KMS-11 (cell line): ENCODE measurements around the gene ANTKMT.

Experiments used
- H2AFZ ChIP-seq: fragments of 200-600 bp; sonication (generic); 2 replicates; pipeline ENCODE4 v1.6.1; 2016; ENCODE audit warnings: antibody characterized with exemption, mixed run types, low read depth
- H3K27ac ChIP-seq: fragments of 200-600 bp; sonication (generic); 2 replicates; pipeline ENCODE4 v1.6.1; 2016; ENCODE audit warnings: mild to moderate bottlenecking, mixed run types
- H3K27me3 ChIP-seq: fragments of 200-600 bp; sonication (generic); 2 replicates; pipeline ENCODE4 v1.6.1; 2017; ENCODE audit warnings: mild to moderate bottlenecking, low read depth, mixed run types, moderate library complexity; ENCODE audit not compliant: insufficient read depth
- H3K36me3 ChIP-seq: fragments of 200-600 bp; sonication (generic); 2 replicates; pipeline ENCODE4 v1.6.1; 2017; ENCODE audit warnings: mild to moderate bottlenecking, mixed run types; ENCODE audit not compliant: insufficient read depth
- H3K4me1 ChIP-seq: fragments of 200-600 bp; sonication (generic); 2 replicates; pipeline ENCODE4 v1.6.1; 2016; ENCODE audit warnings: mild to moderate bottlenecking, low read depth, mixed run types; ENCODE audit not compliant: poor library complexity, severe bottlenecking
- H3K4me2 ChIP-seq: fragments of 200-600 bp; sonication (generic); 2 replicates; pipeline ENCODE4 v1.7.0; 2016; ENCODE audit warnings: mild to moderate bottlenecking, mixed run types
- H3K4me3 ChIP-seq: fragments of 200-600 bp; sonication (generic); IDR thresholded peaks from 2 replicates; pipeline ENCODE4 v1.6.1; 2017; ENCODE audit warnings: low read depth, low read length, mixed read lengths; ENCODE audit not compliant: insufficient read depth
- H3K79me2 ChIP-seq: fragments of 200-600 bp; sonication (generic); 2 replicates; pipeline ENCODE4 v1.6.1; 2016; ENCODE audit warnings: low read depth, mixed run types; ENCODE audit not compliant: insufficient read depth
- H3K9ac ChIP-seq: fragments of 200-600 bp; sonication (generic); 2 replicates; pipeline ENCODE4 v1.6.1; 2016; ENCODE audit warnings: mild to moderate bottlenecking, mixed run types
- H4K20me1 ChIP-seq: fragments of 200-600 bp; sonication (generic); 2 replicates; pipeline ENCODE4 v1.6.1; 2016; ENCODE audit warnings: mild to moderate bottlenecking, mixed run types; ENCODE audit not compliant: insufficient read depth
- CTCF ChIP-seq: fragments of 200-600 bp; sonication (generic); conservative IDR thresholded peaks from 2 replicates; pipeline ENCODE4 v1.6.1; 2017; ENCODE audit warnings: low read depth, mild to moderate bottlenecking, antibody characterized with exemption, low read length, moderate library complexity, mixed read lengths

Gene ANTKMT

GRCh38 chr16:678858-679813, 41.8 kb upstream of the ANTKMT start:
- TF ChIP-seq CTCF = no peak
- Histone ChIP-seq H3K4me2 (no peak overlapping the region), H4K20me1 (no peaks in the 10 kb centered on the region), H3K9ac (no peak overlapping the region), H3K79me2 (peaks cover 18% of the 10 kb centered on the region), H2AFZ (no peak overlapping the region), H3K4me3 (no peak overlapping the region), H3K27me3 (no peaks in the 10 kb centered on the region), H3K27ac (no peak overlapping the region), H3K4me1 (no peaks in the 10 kb centered on the region), H3K36me3 (no peaks in the 10 kb centered on the region; the same call in 1 of the 2 replicates)

GRCh38 chr16:679814-680624, 40.9 kb upstream of the ANTKMT start, which contains the start of gene STUB1:
Gene STUB1 (plus strand): TSS chr16:680410. CDS start chr16:680526, 116 bp downstream.
- peak within 1 kb of the TSS; percentile 91 for H3K4me2 ChIP-seq
- H3K4me3 ChIP-seq = no peak within 1 kb of the TSS
- no peaks in the 10 kb centered on the region; the same call in 1 of the 2 replicates for H3K36me3 ChIP-seq
- peak within 1 kb of the TSS; percentile 44; the same call in 1 of the 2 replicates for H3K27ac ChIP-seq
- H2AFZ ChIP-seq = peak within 1 kb of the TSS; percentile 69
- H3K4me1 ChIP-seq = no peaks in the 10 kb centered on the region
- H3K27me3 ChIP-seq = no peaks in the 10 kb centered on the region
- H3K9ac ChIP-seq = peak within 1 kb of the TSS; percentile 55; the same call in 1 of the 2 replicates
- TF ChIP-seq CTCF = no peak
- peaks cover 18% of the 10 kb centered on the region for H3K79me2 ChIP-seq
- H4K20me1 ChIP-seq = no peaks in the 10 kb centered on the region

- Histone ChIP-seq H3K27me3 (no peaks in the 10 kb centered on the region), H3K4me1 (no peaks in the 10 kb centered on the region), H3K27ac (peak overlapping the region; percentile 44; the same call in 1 of the 2 replicates), H3K4me3 (no peak overlapping the region), H3K79me2 (peaks cover 18% of the 10 kb centered on the region), H3K9ac (peak overlapping the region; percentile 55; the same call in 1 of the 2 replicates), H3K36me3 (no peaks in the 10 kb centered on the region; the same call in 1 of the 2 replicates), H2AFZ (peak overlapping the region; percentile 69), H3K4me2 (peak overlapping the region; percentile 91), H4K20me1 (no peaks in the 10 kb centered on the region)
- no peak for TF ChIP-seq CTCF
Observed at GRCh38 chr16:680625-680945, 40.4 kb upstream of the ANTKMT start.

GRCh38 chr16:680967-681745, 39.8 kb upstream of the ANTKMT start:
- Histone ChIP-seq H3K27me3 (no peaks in the 10 kb centered on the region), H3K9ac (peak overlapping the region; percentile 55; the same call in 1 of the 2 replicates), H4K20me1 (no peaks in the 10 kb centered on the region), H3K4me1 (no peaks in the 10 kb centered on the region), H3K36me3 (no peaks in the 10 kb centered on the region; the same call in 1 of the 2 replicates), H3K4me2 (peak overlapping the region; percentile 91), H3K79me2 (peaks cover 18% of the 10 kb centered on the region), H2AFZ (peak overlapping the region; percentile 69; the same call in 1 of the 2 replicates), H3K27ac (peak overlapping the region; percentile 44; the same call in 1 of the 2 replicates), H3K4me3 (no peak overlapping the region)
- no peak for TF ChIP-seq CTCF
